ENCODE measurements around the gene BCL2. TPM values are rescaled to one million over a fixed set of nuclear protein-coding genes. Genes with fewer than 3 reads are reported as not detected.

The BCL2 gene
- total and polyA plus RNA-seq, 7 donors = 2.8 to 25.7 (median 11.3) TPM

DNA sequence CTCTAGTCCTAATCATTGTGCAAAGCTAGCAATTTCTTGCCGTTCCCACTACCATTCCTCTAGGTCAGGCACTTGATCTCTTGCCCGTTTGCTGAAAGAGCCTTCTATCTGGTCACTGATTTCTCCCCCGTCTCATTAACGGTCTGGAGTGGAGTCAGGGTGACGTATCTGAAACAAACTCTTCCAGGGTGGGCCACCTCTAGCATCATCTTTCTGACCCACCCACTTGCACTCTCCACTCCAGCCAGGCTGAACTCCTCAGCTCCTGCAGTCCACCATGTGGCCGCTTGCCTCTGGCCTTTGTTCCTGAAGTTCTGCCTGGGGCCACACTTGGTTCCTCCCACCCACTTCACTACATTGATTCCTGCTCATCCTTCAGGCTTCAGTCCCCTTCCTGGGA is 13.3 kb downstream of the BCL2 start:
- Histone ChIP-seq H3K4me1 (peaks cover 0 to 34% (median 20%) of the 10 kb centered on the region in 4 donors), H3K9me3 (no peaks in the 10 kb centered on the region), H3K27ac (no peak overlapping the region), H3K4me3 (no peak overlapping the region), H3K27me3 (no peaks in the 10 kb centered on the region), H3K36me3 (no peaks in the 10 kb centered on the region)
- TF ChIP-seq POLR2AphosphoS5 (IDR thresholded peaks at IDR 0.05) = no peak
- TF ChIP-seq EP300 (IDR thresholded peaks at IDR 0.05) = no peak
- TF ChIP-seq, protein P1, sequence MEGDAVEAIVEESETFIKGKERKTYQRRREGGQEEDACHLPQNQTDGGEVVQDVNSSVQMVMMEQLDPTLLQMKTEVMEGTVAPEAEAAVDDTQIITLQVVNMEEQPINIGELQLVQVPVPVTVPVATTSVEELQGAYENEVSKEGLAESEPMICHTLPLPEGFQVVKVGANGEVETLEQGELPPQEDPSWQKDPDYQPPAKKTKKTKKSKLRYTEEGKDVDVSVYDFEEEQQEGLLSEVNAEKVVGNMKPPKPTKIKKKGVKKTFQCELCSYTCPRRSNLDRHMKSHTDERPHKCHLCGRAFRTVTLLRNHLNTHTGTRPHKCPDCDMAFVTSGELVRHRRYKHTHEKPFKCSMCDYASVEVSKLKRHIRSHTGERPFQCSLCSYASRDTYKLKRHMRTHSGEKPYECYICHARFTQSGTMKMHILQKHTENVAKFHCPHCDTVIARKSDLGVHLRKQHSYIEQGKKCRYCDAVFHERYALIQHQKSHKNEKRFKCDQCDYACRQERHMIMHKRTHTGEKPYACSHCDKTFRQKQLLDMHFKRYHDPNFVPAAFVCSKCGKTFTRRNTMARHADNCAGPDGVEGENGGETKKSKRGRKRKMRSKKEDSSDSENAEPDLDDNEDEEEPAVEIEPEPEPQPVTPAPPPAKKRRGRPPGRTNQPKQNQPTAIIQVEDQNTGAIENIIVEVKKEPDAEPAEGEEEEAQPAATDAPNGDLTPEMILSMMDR (IDR thresholded peaks at IDR 0.05) = no peak
- no peak for TF ChIP-seq POLR2A (IDR thresholded peaks at IDR 0.05)
- 94 to 95% methylated on average over 6 of the region's 6 CpGs for WGBS, 2 donors
- DNase-seq = no peak
- intact Hi-C loops (cut with DNase I) = no loop called here

DNA sequence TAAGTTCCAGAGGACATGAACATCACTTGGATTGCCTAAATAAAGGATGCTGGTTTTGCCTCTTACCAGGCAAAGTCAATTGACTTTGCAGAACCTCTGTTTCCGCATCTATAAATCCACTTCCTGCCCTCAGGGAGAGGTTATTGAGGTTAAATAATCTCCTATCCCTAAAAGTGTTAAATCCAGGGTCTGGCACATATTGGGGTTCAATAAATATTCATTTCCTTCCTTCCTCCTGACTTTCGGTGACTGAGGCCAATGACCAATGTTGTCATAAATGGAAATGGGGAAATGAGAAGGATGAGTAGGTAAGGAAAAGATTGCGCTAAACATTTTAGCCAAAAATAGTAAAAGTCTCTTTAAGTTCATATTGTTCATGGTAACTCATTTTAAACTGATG is 16.0 kb downstream of the BCL2 start:
- peak overlapping the region in 3 of 4 donors; percentile 46 to 56 (median 51) for H3K27ac ChIP-seq
- WGBS, 2 donors = 72 to 86% methylated on average over 3 of the region's 3 CpGs
- H3K4me3 ChIP-seq = no peak overlapping the region
- intact Hi-C loops (cut with DNase I) = no loop called here
- no peaks in the 10 kb centered on the region for H3K27me3 ChIP-seq
- DNase-seq = no peak
- no peak for TF ChIP-seq POLR2A (IDR thresholded peaks at IDR 0.05)
- TF ChIP-seq POLR2AphosphoS5 (IDR thresholded peaks at IDR 0.05) = no peak
- TF ChIP-seq, protein P1 (IDR thresholded peaks at IDR 0.05) = no peak
- no peak for TF ChIP-seq EP300 (IDR thresholded peaks at IDR 0.05)
- H3K4me1 ChIP-seq = peaks cover 0 to 48% (median 30%) of the 10 kb centered on the region in 4 donors
- no peaks in the 10 kb centered on the region for H3K9me3 ChIP-seq
- no peaks in the 10 kb centered on the region for H3K36me3 ChIP-seq

DNA sequence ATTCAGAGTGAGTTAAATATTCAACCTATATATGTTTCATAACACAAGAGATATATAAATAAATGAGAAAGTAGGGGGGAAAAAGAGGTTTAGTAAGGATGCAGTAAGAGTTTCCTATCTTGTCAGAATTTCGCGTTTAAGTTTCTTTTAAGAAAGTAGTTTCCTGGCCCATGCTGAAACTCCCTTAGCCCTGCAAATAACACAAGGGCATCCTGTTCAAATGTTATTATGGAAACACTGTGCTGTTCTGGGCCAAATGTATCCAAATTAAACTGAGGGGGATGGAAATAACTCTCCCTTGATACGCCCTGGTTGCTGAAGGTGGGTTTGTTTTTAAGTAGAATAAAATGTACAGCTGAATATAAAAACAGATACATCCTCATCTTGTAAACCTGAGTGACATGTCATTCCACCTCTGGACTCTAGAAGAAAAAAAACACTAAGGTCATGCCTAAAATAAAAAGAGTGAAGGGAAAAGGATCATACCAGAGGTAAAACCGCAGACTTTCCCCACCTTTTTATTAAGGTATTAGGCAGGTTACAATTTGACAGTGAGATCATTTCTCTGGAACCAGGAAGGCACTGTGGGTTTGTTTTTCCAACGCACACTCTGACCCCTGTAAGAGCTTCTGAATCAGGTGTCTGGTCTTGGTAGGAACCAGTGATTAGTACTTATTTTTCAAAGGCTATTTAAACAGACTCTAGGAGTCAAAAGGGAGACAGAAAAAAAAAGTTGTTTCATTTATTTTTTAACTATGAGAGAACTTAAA is 16.7 kb downstream of the BCL2 start:
- Histone ChIP-seq H3K9me3 (no peaks in the 10 kb centered on the region), H3K36me3 (no peaks in the 10 kb centered on the region), H3K4me3 (no peak overlapping the region), H3K27ac (peak overlapping the region; percentile 31 to 56 (median 48)), H3K4me1 (peaks cover 0 to 50% (median 35%) of the 10 kb centered on the region in 4 donors), H3K27me3 (no peaks in the 10 kb centered on the region)
- WGBS, 2 donors = 61 to 68% methylated on average over 5 of the region's 5 CpGs
- intact Hi-C loops (cut with DNase I) = no loop called here
- DNase-seq = no peak
- TF ChIP-seq POLR2A (IDR thresholded peaks at IDR 0.05) (no peak), EP300 (IDR thresholded peaks at IDR 0.05) (no peak), POLR2AphosphoS5 (IDR thresholded peaks at IDR 0.05) (no peak)
- TF ChIP-seq, protein P1 (IDR thresholded peaks at IDR 0.05) = no peak

DNA sequence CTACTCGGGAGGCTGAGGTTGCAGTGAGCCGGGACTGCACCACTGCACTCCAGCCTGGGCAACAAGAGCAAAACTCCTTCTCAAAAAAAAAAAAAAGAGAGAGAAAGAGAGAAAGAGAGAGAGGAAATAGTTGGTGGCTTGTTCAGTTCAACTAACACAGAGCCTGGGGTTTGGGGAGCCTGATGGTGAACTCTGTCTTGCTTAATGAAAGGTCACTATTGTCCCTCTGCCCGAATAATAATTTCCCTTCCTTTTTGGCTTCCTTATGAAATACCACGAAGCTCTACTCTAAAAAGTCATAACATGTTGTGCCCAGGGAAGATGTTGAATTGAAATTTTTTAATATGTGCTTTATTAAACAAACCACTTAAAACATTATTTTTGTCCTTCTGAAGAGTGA is 17.3 kb downstream of the BCL2 start:
- peaks cover 0 to 50% (median 35%) of the 10 kb centered on the region in 4 donors for H3K4me1 ChIP-seq

More for the DNA sequence above, 17.3 kb downstream of the BCL2 start:
- Histone ChIP-seq H3K36me3 (no peaks in the 10 kb centered on the region), H3K27me3 (no peaks in the 10 kb centered on the region), H3K4me3 (no peak overlapping the region), H3K27ac (peak overlapping the region; percentile 31 to 56 (median 48)), H3K9me3 (no peaks in the 10 kb centered on the region)
- WGBS, 2 donors = 70 to 82% methylated on average over 4 of the region's 4 CpGs
- DNase-seq = no peak
- intact Hi-C loops (cut with DNase I) = no loop called here
- TF ChIP-seq, protein P1 (IDR thresholded peaks at IDR 0.05) = no peak
- TF ChIP-seq POLR2A (IDR thresholded peaks at IDR 0.05) (no peak), POLR2AphosphoS5 (IDR thresholded peaks at IDR 0.05) (peak in 1 of 4 donors; percentile 22), EP300 (IDR thresholded peaks at IDR 0.05) (no peak)

Measured in sigmoid colon (tissue), 7 donors.